Esophagus squamous epithelium (tissue), 4 donors: Measurements from ENCODE around the gene LILRB2.

Source experiments
- CTCF ChIP-seq, 6 experiments: fragments of 450-650 bp in 4 of 6; fragments of 200-600 bp in 2 of 6; sonication (generic) in 2 of 6; IDR thresholded peaks; one replicate each; pipeline ENCODE4 v1.5.1; 2016 to 2019; ENCODE audit warnings: antibody characterized with exemption in 6 of 6, mild to moderate bottlenecking in 4 of 6, moderate library complexity in 4 of 6
- POLR2A ChIP-seq, 4 donors: fragments of 450-650 bp; IDR thresholded peaks; one replicate each; pipeline ENCODE4 v1.6.1; 2017; ENCODE audit warnings: antibody characterized with exemption in 4 of 4, mild to moderate bottlenecking in 4 of 4, moderate library complexity in 3 of 4

GRCh38 chr19:54297759-54298305 is 16.9 kb upstream of the LILRB2 start:
- no peak for TF ChIP-seq CTCF (IDR thresholded peaks at IDR 0.05)
- no peak for TF ChIP-seq POLR2A (IDR thresholded peaks at IDR 0.05)
